Right hindlimb (tissue), 1 donor: ENCODE measurements around the gene B3GALNT2.
A peak's percentile ranks its signal among the peaks of the same experiment; 100 is the strongest.

Source experiments
- DNase-seq: peaks from one replicate; pipeline ENCODE4 v3.0.0-alpha.2; 2018

Gene B3GALNT2

GRCh38 chr1:235450886-235451483 is 53.3 kb downstream of the B3GALNT2 start:
- DNase-seq = no peak

GRCh38 chr1:235450433-235450832 is 53.8 kb downstream of the B3GALNT2 start:
- no peak for DNase-seq

- DNase-seq = no peak
Measured at GRCh38 chr1:235448616-235449015, 55.6 kb downstream of the B3GALNT2 start.

- no peak for DNase-seq
Measured at GRCh38 chr1:235442788-235443429, 61.3 kb downstream of the B3GALNT2 start.

- no peak for DNase-seq
Measured at GRCh38 chr1:235441159-235441685, 63.0 kb downstream of the B3GALNT2 start.

GRCh38 chr1:235434001-235434400 is 70.3 kb downstream of the B3GALNT2 start:
- DNase-seq = no peak

- DNase-seq = no peak
Measured at GRCh38 chr1:235430991-235431390, 73.3 kb downstream of the B3GALNT2 start.

GRCh38 chr1:235429143-235429542 is 75.1 kb downstream of the B3GALNT2 start:
- no peak for DNase-seq

GRCh38 chr1:235427447-235427846 is 76.8 kb downstream of the B3GALNT2 start:
- DNase-seq = no peak

GRCh38 chr1:235426680-235427079 is 77.6 kb downstream of the B3GALNT2 start:
- no peak for DNase-seq

- no peak for DNase-seq
Measured at GRCh38 chr1:235426143-235426542, 78.1 kb downstream of the B3GALNT2 start.

GRCh38 chr1:235425357-235425756 is 78.9 kb downstream of the B3GALNT2 start:
- DNase-seq = no peak

GRCh38 chr1:235424092-235424491 is 80.2 kb downstream of the B3GALNT2 start:
- DNase-seq = no peak

GRCh38 chr1:235423214-235423652 is 81.0 kb downstream of the B3GALNT2 start:
- no peak for DNase-seq

- no peak for DNase-seq
Measured at GRCh38 chr1:235421751-235422150, 82.5 kb downstream of the B3GALNT2 start.

GRCh38 chr1:235417086-235417697 is 87.1 kb downstream of the B3GALNT2 start:
- peak; percentile 66 for DNase-seq

- DNase-seq = no peak
Measured at GRCh38 chr1:235416662-235417049, 87.6 kb downstream of the B3GALNT2 start.

- peak; percentile 60 for DNase-seq
Measured at GRCh38 chr1:235415008-235415904, 89.0 kb downstream of the B3GALNT2 start.

GRCh38 chr1:235411489-235412486 is 92.5 kb downstream of the B3GALNT2 start:
- no peak for DNase-seq

- DNase-seq = no peak
Measured at GRCh38 chr1:235410467-235410866, 93.8 kb downstream of the B3GALNT2 start.

- no peak for DNase-seq
Measured at GRCh38 chr1:235409042-235409820, 95.0 kb downstream of the B3GALNT2 start.
